ENCODE measurements around the gene TLE2. TPM values are rescaled to one million over a fixed set of nuclear protein-coding genes. Genes with fewer than 3 reads are reported as not detected.
"Not testable (repeated sequence)": the region's sequence is repeated elsewhere in the genome, so short reads cannot be mapped to it uniquely, and the experiment has no call there.

The TLE2 gene
- total RNA-seq, 8 experiments from 2014 or later, result 0.13 to 11.8 (median 4.4) TPM; not detected in 2

DNA sequence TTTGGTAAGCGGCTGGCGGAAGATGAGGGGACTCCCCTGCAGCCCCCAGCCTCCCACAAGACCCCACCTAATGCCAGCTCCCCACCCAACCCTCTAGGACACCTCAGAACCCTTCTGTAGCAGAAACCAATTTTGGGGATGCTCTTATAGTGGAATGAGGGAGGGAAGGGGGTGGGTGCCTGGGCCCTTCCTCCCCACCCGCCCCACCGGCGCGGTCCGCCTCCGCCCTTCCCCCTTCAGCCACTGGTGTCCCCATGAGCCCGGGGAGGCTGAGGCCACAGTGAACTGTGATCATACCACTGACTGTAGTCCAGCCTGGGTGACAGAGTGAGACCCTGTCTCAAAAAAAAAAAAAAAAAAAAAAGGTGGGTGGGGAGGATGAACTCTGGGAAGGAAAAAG, 35.5 kb downstream of the TLE2 start:
- H3K4me1 ChIP-seq (replicated peaks in 1 of 2), result no peaks in the 10 kb centered on the region
- ATAC-seq (replicated peaks in 6 of 8), result no peak
- in situ Hi-C loops (cut with MboI; ENCODE audit: low pct_unique_long_range_greater_than_20kb in 2 of 9, low sequenced_read_pairs in 9 of 9, unreplicated experiment in 9 of 9), result no loop called here
- 0% methylated on average over 1 of the region's 9 CpGs; no CpG with 5 or more reads in 9 of the 10 experiments for WGBS, 10 experiments
- H3K4me3 ChIP-seq, result no peak overlapping the region
- no peak overlapping the region for H3K27ac ChIP-seq

DNA sequence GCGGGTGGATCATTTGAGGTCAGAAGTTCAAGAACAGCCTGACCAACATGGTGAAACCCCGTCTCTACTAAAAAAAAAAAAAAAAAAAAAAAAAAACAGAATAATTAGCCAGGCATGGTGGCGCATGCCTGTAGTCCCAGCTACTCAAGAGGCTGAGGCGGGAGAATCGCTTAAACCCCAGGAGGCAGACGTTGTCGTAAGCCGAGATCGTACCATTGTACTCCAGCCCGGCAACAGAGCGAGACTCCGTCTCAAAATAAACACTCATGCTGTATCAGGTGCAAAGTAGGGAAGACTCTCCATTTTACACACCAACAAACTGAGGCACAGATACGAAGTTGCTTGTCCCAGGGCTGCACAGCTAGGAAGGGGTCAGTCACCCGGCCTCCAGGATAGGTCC, 36.1 kb downstream of the TLE2 start:
- no peak for ATAC-seq (replicated peaks in 6 of 8)
- Histone ChIP-seq H3K27ac (no peak overlapping the region), H3K4me1 (replicated peaks in 1 of 2) (peaks cover 0 to under 1% of the 10 kb centered on the region in 2 donors), H3K4me3 (no peak overlapping the region)
- in situ Hi-C loops (cut with MboI; ENCODE audit: low pct_unique_long_range_greater_than_20kb in 2 of 9, low sequenced_read_pairs in 9 of 9, unreplicated experiment in 9 of 9), result no loop called here
- 30 to 83% (median 60%) methylated on average over 1 to 12 of the region's 14 CpGs; no CpG with 5 or more reads in 3 of the 10 experiments for WGBS, 10 experiments

GRCh38 chr19:2992333-2992732, 36.7 kb downstream of the TLE2 start:
- WGBS, 10 experiments, result 33 to 100% (median 53%) methylated on average over 1 to 5 of the region's 11 CpGs; no CpG with 5 or more reads in 6 of the 10 experiments
- in situ Hi-C loops (cut with MboI; ENCODE audit: low pct_unique_long_range_greater_than_20kb in 2 of 9, low sequenced_read_pairs in 9 of 9, unreplicated experiment in 9 of 9), result not testable (repeated sequence)

DNA sequence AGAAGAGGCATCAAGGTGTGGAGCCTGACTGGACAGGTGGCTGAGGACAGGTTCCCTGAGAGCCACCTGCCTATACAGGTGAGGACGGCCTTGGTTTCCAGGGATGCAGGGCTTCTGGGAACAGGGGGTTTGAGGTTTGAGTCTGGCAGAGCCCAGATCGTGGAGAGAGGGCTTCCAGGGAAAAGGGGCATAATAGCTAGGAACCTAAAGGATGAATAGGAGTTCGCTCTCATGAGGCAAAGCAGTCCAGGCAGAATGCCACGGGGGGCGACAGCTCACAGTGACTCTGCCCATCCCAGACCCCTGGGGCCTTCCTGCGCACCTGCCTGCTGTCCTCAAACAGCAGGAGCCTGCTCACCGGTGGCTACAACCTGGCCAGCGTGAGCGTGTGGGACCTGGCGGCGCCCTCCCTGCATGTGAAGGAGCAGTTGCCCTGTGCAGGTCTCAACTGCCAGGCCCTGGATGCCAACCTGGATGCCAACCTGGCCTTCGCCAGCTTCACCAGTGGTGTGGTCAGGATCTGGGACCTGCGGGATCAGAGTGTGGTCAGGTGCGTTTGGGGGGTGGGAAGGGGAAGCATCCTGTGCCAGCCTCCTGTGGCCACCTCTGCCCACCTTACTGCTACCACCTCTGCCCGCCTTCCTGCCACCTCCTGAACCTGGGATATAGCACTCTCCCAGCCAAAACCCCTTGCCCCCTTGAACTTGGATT, 39.7 kb downstream of the TLE2 start:
- in situ Hi-C loops (cut with MboI; ENCODE audit: low pct_unique_long_range_greater_than_20kb in 2 of 9, low sequenced_read_pairs in 9 of 9, unreplicated experiment in 9 of 9), result no loop called here
- WGBS, 10 experiments, result 66 to 100% (median 75%) methylated on average over 1 to 11 of the region's 15 CpGs; no CpG with 5 or more reads in 4 of the 10 experiments
- Histone ChIP-seq H3K4me1 (replicated peaks in 1 of 2) (peaks cover 12 to 20% of the 10 kb centered on the region in 2 donors), H3K4me3 (no peak overlapping the region), H3K27ac (no peak overlapping the region)
- no peak for ATAC-seq (replicated peaks in 6 of 8)

More at GRCh38 chr19:2992333-2992732, 36.7 kb downstream of the TLE2 start:
- not testable (repeated sequence) for H3K4me1 ChIP-seq (replicated peaks in 1 of 2); H3K4me3 ChIP-seq; H3K27ac ChIP-seq; ATAC-seq (replicated peaks in 6 of 8)

DNA sequence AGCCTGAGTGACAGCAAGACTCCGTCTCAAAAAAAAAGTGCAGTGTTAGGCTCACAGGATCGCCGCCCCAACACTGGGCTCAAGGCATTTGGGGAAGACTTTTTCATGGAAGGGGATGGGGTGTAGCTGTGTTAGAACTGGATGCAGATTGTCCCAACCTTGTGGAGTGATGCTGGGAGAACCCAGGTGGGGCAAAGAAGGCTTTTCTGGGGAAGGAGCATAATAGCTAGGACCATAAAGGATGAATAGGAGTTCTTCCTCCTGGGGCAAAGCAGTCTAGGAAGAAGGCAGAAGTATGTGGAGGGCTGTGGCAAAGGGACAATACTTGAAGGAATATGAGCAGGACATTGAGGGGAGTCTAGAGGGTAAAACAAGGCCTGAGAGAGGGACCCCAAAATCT, 40.5 kb downstream of the TLE2 start:
- 60 to 100% (median 86%) methylated on average over 1 to 3 of the region's 3 CpGs; no CpG with 5 or more reads in 5 of the 10 experiments for WGBS, 10 experiments
- no peak overlapping the region for H3K4me3 ChIP-seq
- no peak overlapping the region for H3K27ac ChIP-seq
- in situ Hi-C loops (cut with MboI; ENCODE audit: low pct_unique_long_range_greater_than_20kb in 2 of 9, low sequenced_read_pairs in 9 of 9, unreplicated experiment in 9 of 9), result no loop called here
- ATAC-seq (replicated peaks in 6 of 8), result no peak
- peaks cover 12 to 27% of the 10 kb centered on the region in 2 donors for H3K4me1 ChIP-seq (replicated peaks in 1 of 2)

GRCh38 chr19:2987797-2988196, 41.3 kb downstream of the TLE2 start:
- in situ Hi-C loops (cut with MboI; ENCODE audit: low pct_unique_long_range_greater_than_20kb in 2 of 9, low sequenced_read_pairs in 9 of 9, unreplicated experiment in 9 of 9), result no loop called here
- H3K4me3 ChIP-seq, result no peak overlapping the region
- H3K4me1 ChIP-seq (replicated peaks in 1 of 2), result peaks cover 14 to 33% of the 10 kb centered on the region in 2 donors
- H3K27ac ChIP-seq, result no peak overlapping the region
- WGBS, 10 experiments, result 20 to 100% (median 50%) methylated on average over 1 of the region's 12 CpGs; no CpG with 5 or more reads in 7 of the 10 experiments
- no peak for ATAC-seq (replicated peaks in 6 of 8)

DNA sequence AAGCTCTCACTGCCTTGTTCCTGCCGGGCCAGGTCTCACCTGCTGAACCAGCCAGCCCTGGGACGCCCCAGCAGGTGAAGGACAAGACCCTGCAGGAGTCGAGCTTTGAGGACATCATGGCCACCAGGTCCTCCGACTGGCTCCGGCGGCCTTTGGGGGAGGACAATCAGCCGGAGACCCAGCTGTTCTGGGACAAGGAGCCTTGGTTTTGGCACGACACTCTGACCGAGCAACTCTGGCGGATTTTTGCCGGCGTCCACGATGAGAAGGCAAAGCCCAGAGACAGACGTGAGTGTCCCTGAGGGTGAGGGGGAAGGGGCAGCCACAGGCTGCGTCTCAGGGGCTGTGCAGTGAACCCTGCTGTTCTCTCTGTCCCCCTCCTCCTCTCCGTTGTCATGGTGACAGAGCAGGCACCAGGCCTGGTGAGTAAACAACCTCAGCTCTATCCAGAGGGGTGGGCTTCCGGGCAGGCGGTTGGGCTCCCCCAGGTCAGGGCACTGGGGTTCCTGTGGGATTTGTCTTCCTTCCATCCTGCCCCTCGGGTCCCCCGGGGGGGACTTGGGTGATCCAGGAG, 42.0 kb downstream of the TLE2 start:
- Histone ChIP-seq H3K4me1 (replicated peaks in 1 of 2) (peaks cover 16 to 38% of the 10 kb centered on the region in 2 donors), H3K4me3 (no peak overlapping the region), H3K27ac (peak overlapping the region in 1 of 2 donors; percentile 4)
- in situ Hi-C loops (cut with MboI; ENCODE audit: low pct_unique_long_range_greater_than_20kb in 2 of 9, low sequenced_read_pairs in 9 of 9, unreplicated experiment in 9 of 9), result no loop called here
- WGBS, 10 experiments, result 0 to 20% (median 1%) methylated on average over 1 to 9 of the region's 20 CpGs; no CpG with 5 or more reads in 6 of the 10 experiments
- peak in 5 of 8 experiments; percentile 76 to 80 (median 79) for ATAC-seq (replicated peaks in 6 of 8)

- Histone ChIP-seq H3K4me1 (replicated peaks in 1 of 2) (peaks cover 16 to 38% of the 10 kb centered on the region in 2 donors), H3K27ac (no peak overlapping the region), H3K4me3 (peak overlapping the region in 1 of 5 donors; percentile 14)
- WGBS, 10 experiments, result 0% methylated on average over 1 to 2 of the region's 14 CpGs; no CpG with 5 or more reads in 8 of the 10 experiments
- peak in 2 of 8 experiments; percentile 72 to 86 for ATAC-seq (replicated peaks in 6 of 8)
- in situ Hi-C loops (cut with MboI; ENCODE audit: low pct_unique_long_range_greater_than_20kb in 2 of 9, low sequenced_read_pairs in 9 of 9, unreplicated experiment in 9 of 9), result no loop called here
Observed at GRCh38 chr19:2984215-2984528, 44.9 kb downstream of the TLE2 start.

DNA sequence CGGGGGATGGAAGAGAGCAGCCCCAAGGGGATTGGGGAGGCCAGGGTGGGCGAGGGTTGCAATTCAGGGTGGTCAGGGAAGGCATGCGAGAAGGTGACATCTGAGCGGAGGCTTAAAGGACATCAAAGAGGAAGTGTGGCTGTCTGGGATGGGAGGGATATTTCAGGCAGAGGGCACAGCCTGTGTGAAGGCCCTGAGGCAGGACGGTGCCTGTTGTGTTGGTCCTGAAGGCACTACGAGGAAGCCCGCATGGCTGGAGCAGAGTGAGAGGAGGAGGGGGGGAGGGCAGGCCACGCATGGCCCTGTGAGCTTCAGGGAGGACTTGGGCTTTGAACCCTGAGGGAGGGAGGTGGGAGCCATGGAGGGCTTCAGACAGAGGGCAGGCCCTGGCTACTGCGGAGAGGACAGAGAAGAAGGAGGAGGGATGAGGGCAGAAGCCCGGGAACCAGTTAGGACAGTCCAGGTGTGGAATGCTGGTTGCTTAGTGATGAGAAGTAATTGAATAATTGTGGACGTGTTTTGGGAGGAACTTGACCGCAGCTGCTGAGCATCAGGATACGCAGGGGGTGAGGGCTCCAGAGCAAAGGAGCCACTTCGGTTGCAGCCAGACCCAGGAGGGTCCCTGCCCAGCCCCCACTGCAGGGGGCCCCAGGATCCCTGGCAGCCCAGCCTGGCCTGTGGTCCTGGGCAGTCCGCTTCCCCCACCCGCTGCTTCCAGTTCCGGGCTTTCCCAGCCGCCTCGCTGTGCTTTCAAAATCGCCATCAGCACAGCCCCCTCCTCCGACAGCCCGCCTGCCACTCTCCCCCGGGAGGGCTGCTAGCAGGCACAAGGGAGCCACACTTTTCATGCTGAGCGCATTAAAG, 45.5 kb downstream of the TLE2 start:
- Histone ChIP-seq H3K4me1 (replicated peaks in 1 of 2) (peaks cover 16 to 38% of the 10 kb centered on the region in 2 donors), H3K4me3 (peak overlapping the region in 1 of 5 donors; percentile 14), H3K27ac (no peak overlapping the region)
- ATAC-seq (replicated peaks in 6 of 8), result peak; percentile 75 to 91 (median 83)
- WGBS, 10 experiments, result 0 to 40% (median 10%) methylated on average over 1 to 13 of the region's 24 CpGs; no CpG with 5 or more reads in 4 of the 10 experiments
- in situ Hi-C loops (cut with MboI; ENCODE audit: low pct_unique_long_range_greater_than_20kb in 2 of 9, low sequenced_read_pairs in 9 of 9, unreplicated experiment in 9 of 9), result no loop called here

DNA sequence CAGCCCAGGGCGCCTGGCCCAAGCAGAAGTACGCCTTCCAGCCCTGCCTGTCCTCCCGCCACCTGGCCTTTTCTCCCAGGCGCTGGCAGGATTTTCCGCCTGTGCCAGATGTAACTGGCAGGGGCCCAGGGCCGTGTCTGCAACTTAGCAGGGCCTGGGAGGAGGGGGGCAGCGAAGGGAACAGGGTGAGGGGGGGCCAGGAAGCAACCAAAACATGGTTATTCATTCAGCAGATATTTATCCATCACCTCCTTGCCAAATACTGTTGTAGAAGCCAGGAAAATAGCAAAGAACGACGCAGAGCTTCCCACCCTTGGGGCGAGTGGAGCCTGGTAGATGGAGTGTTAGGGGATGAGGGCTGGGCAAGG, 46.1 kb downstream of the TLE2 start:
- ATAC-seq (replicated peaks in 6 of 8), result peak in 6 of 8 experiments; percentile 0 to 63 (median 20)
- H3K4me1 ChIP-seq (replicated peaks in 1 of 2), result peaks cover 16 to 38% of the 10 kb centered on the region in 2 donors
- WGBS, 10 experiments, result 20 to 70% (median 60%) methylated on average over 1 to 2 of the region's 10 CpGs; no CpG with 5 or more reads in 7 of the 10 experiments
- H3K27ac ChIP-seq, result no peak overlapping the region
- no peak overlapping the region for H3K4me3 ChIP-seq
- in situ Hi-C loops (cut with MboI; ENCODE audit: low pct_unique_long_range_greater_than_20kb in 2 of 9, low sequenced_read_pairs in 9 of 9, unreplicated experiment in 9 of 9), result no loop called here

DNA sequence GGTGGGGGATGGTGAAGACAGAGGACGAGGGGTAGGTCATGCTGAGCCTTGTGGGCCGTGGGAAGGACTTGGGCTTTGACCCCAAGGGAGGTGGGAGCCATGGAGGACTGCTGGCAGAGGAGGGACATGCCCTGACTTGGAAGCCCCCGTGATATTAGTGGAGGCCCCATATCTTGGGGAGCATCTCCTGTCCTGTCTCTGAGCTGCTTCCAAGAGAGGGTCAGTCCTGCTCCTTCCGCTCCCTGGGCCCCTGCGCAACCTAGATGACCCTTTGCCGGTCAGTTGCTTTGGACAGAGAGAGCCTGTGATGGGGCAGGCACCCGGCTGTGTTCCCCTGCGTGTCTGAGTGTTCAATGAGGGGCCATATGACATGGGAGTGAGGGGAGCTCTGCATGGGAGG, 46.5 kb downstream of the TLE2 start:
- ATAC-seq (replicated peaks in 6 of 8), result no peak
- Histone ChIP-seq H3K27ac (no peak overlapping the region), H3K4me1 (replicated peaks in 1 of 2) (peaks cover 14 to 37% of the 10 kb centered on the region in 2 donors), H3K4me3 (no peak overlapping the region)
- in situ Hi-C loops (cut with MboI; ENCODE audit: low pct_unique_long_range_greater_than_20kb in 2 of 9, low sequenced_read_pairs in 9 of 9, unreplicated experiment in 9 of 9), result no loop called here
- WGBS, 10 experiments, result 0 to 64% (median 34%) methylated on average over 2 to 4 of the region's 8 CpGs; no CpG with 5 or more reads in 4 of the 10 experiments

GRCh38 chr19:2981898-2982297, 47.2 kb downstream of the TLE2 start:
- WGBS, 10 experiments, result 53 to 100% (median 82%) methylated on average over 1 to 4 of the region's 5 CpGs; no CpG with 5 or more reads in 2 of the 10 experiments
- Histone ChIP-seq H3K27ac (no peak overlapping the region), H3K4me1 (replicated peaks in 1 of 2) (peaks cover 8 to 34% of the 10 kb centered on the region in 2 donors), H3K4me3 (no peak overlapping the region)
- in situ Hi-C loops (cut with MboI; ENCODE audit: low pct_unique_long_range_greater_than_20kb in 2 of 9, low sequenced_read_pairs in 9 of 9, unreplicated experiment in 9 of 9), result no loop called here
- ATAC-seq (replicated peaks in 6 of 8), result no peak

GRCh38 chr19:2978772-2979171, 50.3 kb downstream of the TLE2 start:
- no peak overlapping the region for H3K4me3 ChIP-seq
- no peak overlapping the region for H3K27ac ChIP-seq
- in situ Hi-C loops (cut with MboI; ENCODE audit: low pct_unique_long_range_greater_than_20kb in 2 of 9, low sequenced_read_pairs in 9 of 9, unreplicated experiment in 9 of 9), result no loop called here
- WGBS, 10 experiments, result 20 to 100% (median 82%) methylated on average over 1 to 9 of the region's 9 CpGs; no CpG with 5 or more reads in 2 of the 10 experiments
- H3K4me1 ChIP-seq (replicated peaks in 1 of 2), result peaks cover 9 to 27% of the 10 kb centered on the region in 2 donors
- ATAC-seq (replicated peaks in 6 of 8), result no peak
